GM21528 (cell line): ENCODE measurements around the gene TMEM120A.
A peak's percentile ranks its signal among the peaks of the same experiment; 100 is the strongest.
"Not testable (repeated sequence)": the region's sequence is repeated elsewhere in the genome, so short reads cannot be mapped to it uniquely, and the experiment has no call there.

Experiments
- ATAC-seq: cut with Tn5 transposase; IDR thresholded peaks from one replicate; pipeline ENCODE4 v1.9.1; 2021; ENCODE audit warnings: mild to moderate bottlenecking, moderate library complexity; ENCODE audit not compliant: unreplicated experiment, low FRiP score

The TMEM120A gene

GRCh38 chr7:75994388-75995051 lies at the start of gene TMEM120A:
TSS of gene TMEM120A (minus strand) at chr7:75994595. CDS start at chr7:75994570, 25 bp downstream.
- peak; percentile 82 for ATAC-seq

- ATAC-seq, result no peak
Measured at GRCh38 chr7:76040126-76040525, 45.7 kb upstream of the TMEM120A start.

GRCh38 chr7:76037310-76037709 lies 42.9 kb upstream of the TMEM120A start:
- no peak for ATAC-seq

GRCh38 chr7:76031964-76032363 lies 37.6 kb upstream of the TMEM120A start:
- no peak for ATAC-seq

- not testable (repeated sequence) for ATAC-seq
Measured at GRCh38 chr7:76029682-76030081, 35.3 kb upstream of the TMEM120A start.

GRCh38 chr7:76023002-76023401 lies 28.6 kb upstream of the TMEM120A start:
- no peak for ATAC-seq

GRCh38 chr7:76022026-76022780 lies 27.8 kb upstream of the TMEM120A start:
- no peak for ATAC-seq

- no peak for ATAC-seq
Measured at GRCh38 chr7:76020031-76020714, 25.8 kb upstream of the TMEM120A start.

GRCh38 chr7:76018520-76018919 lies 24.1 kb upstream of the TMEM120A start:
- ATAC-seq, result not testable (repeated sequence)

- no peak for ATAC-seq
Measured at GRCh38 chr7:76016191-76016947, 22.0 kb upstream of the TMEM120A start.

GRCh38 chr7:76011442-76011861 lies 17.1 kb upstream of the TMEM120A start:
- ATAC-seq, result no peak

GRCh38 chr7:76009672-76010600 lies 15.5 kb upstream of the TMEM120A start:
- ATAC-seq, result no peak

GRCh38 chr7:76008156-76008687 lies 13.8 kb upstream of the TMEM120A start:
- no peak for ATAC-seq

GRCh38 chr7:76005004-76005403 lies 10.6 kb upstream of the TMEM120A start:
- not testable (repeated sequence) for ATAC-seq

GRCh38 chr7:76003351-76003750 lies 9.0 kb upstream of the TMEM120A start:
- no peak for ATAC-seq

- no peak for ATAC-seq
Measured at GRCh38 chr7:76002822-76003221, 8.4 kb upstream of the TMEM120A start.

GRCh38 chr7:76002139-76002538 lies 7.7 kb upstream of the TMEM120A start:
- ATAC-seq, result no peak

- ATAC-seq, result no peak
Measured at GRCh38 chr7:76000566-76000965, 6.2 kb upstream of the TMEM120A start.

GRCh38 chr7:75998038-75998437 lies 3.6 kb upstream of the TMEM120A start:
- ATAC-seq, result no peak
